ENCODE results near the gene COL23A1.

Gene COL23A1

GRCh38 chr5:178297751-178298150, 292.4 kb downstream of the COL23A1 start:
- no peak for DNase-seq (ENCODE audit: low spot score)

GRCh38 chr5:178296066-178296465, 294.1 kb downstream of the COL23A1 start:
- DNase-seq (ENCODE audit: low spot score): no peak

- no peak for DNase-seq (ENCODE audit: low spot score)
Observed at GRCh38 chr5:178295589-178295988, 294.6 kb downstream of the COL23A1 start.

GRCh38 chr5:178293815-178294214, 296.4 kb downstream of the COL23A1 start:
- DNase-seq (ENCODE audit: low spot score): no peak

GRCh38 chr5:178293400-178293799, 296.8 kb downstream of the COL23A1 start:
- no peak for DNase-seq (ENCODE audit: low spot score)

GRCh38 chr5:178292826-178293205, 297.4 kb downstream of the COL23A1 start:
- no peak for DNase-seq (ENCODE audit: low spot score)

GRCh38 chr5:178291969-178292825, 298.0 kb downstream of the COL23A1 start:
- DNase-seq (ENCODE audit: low spot score): no peak

- DNase-seq (ENCODE audit: low spot score): no peak
Observed at GRCh38 chr5:178291161-178291561, 299.0 kb downstream of the COL23A1 start.

GRCh38 chr5:178290376-178290775, 299.8 kb downstream of the COL23A1 start:
- DNase-seq (ENCODE audit: low spot score): no peak

- no peak for DNase-seq (ENCODE audit: low spot score)
Observed at GRCh38 chr5:178289438-178289837, 300.8 kb downstream of the COL23A1 start.

GRCh38 chr5:178288401-178289368, 301.5 kb downstream of the COL23A1 start:
- no peak for DNase-seq (ENCODE audit: low spot score)

GRCh38 chr5:178287791-178288105, 302.4 kb downstream of the COL23A1 start:
- no peak for DNase-seq (ENCODE audit: low spot score)

- DNase-seq (ENCODE audit: low spot score): no peak
Observed at GRCh38 chr5:178287091-178287790, 303.0 kb downstream of the COL23A1 start.

- no peak for DNase-seq (ENCODE audit: low spot score)
Observed at GRCh38 chr5:178286226-178287090, 303.7 kb downstream of the COL23A1 start.

- DNase-seq (ENCODE audit: low spot score): no peak
Observed at GRCh38 chr5:178285399-178286225, 304.6 kb downstream of the COL23A1 start.

GRCh38 chr5:178284996-178285395, 305.2 kb downstream of the COL23A1 start:
- no peak for DNase-seq (ENCODE audit: low spot score)

GRCh38 chr5:178284093-178284675, 306.0 kb downstream of the COL23A1 start:
- peak; percentile 73 for DNase-seq (ENCODE audit: low spot score)

- DNase-seq (ENCODE audit: low spot score): no peak
Observed at GRCh38 chr5:178283520-178283919, 306.7 kb downstream of the COL23A1 start.

GRCh38 chr5:178282391-178282790, 307.8 kb downstream of the COL23A1 start:
- no peak for DNase-seq (ENCODE audit: low spot score)

GRCh38 chr5:178281331-178281730, 308.9 kb downstream of the COL23A1 start:
- no peak for DNase-seq (ENCODE audit: low spot score)

All from NAMALWA (cell line).